IMR-90 (cell line): ENCODE data around the gene RYR3. TPM values are rescaled to one million over a fixed set of nuclear protein-coding genes. Genes with fewer than 3 reads are reported as not detected.

ENCODE experiments used
- ATAC-seq: fragments of 200-7000 bp; cut with Tn5 transposase; 2 replicates; pipeline ENCODE4 v1.9.1; 2020; ENCODE audit warnings: low read depth, mild to moderate bottlenecking, moderate library complexity
- BruUV-seq: library from RNA; stranded (reverse); fragments of 400-500 nt; replicated peaks from 2 replicates; lab custom pipeline; 2021; lab: Mats Ljungman, UMichigan
- CTCF ChIA-PET: fragments of 300-600 bp; formaldehyde crosslinking; extraction: SDS; loops from one replicate; lab custom pipeline; 2021; ENCODE audit warnings: antibody characterized with exemption; lab: Yijun Ruan, JAX
- POLR2A ChIA-PET: fragments of 300-600 bp; sonication (Branson Sonifier 250); formaldehyde crosslinking; loops from one replicate; lab custom pipeline; 2022; ENCODE audit warnings: antibody characterized with exemption; ENCODE audit not compliant: unreplicated experiment; lab: Charles Lee
- DNase-seq: peaks from one replicate; pipeline ENCODE4 v3.0.0; 2013
- H2AFZ ChIP-seq: replicated peaks from 2 replicates; pipeline ENCODE3; 2013; ENCODE audit warnings: low read length, mild to moderate bottlenecking; ENCODE audit not compliant: poor library complexity
- H2AK5ac ChIP-seq: 2 replicates; pipeline ENCODE4 v1.6.1; 2013; ENCODE audit warnings: low read depth, low read length, inconsistent platforms
- H2AK9ac ChIP-seq: replicated peaks from 2 replicates; pipeline ENCODE3; 2013; ENCODE audit warnings: mild to moderate bottlenecking, low read depth, low read length, moderate library complexity; ENCODE audit not compliant: poor library complexity
- H2BK120ac ChIP-seq: 2 replicates; pipeline ENCODE4 v1.6.1; 2013; ENCODE audit warnings: low read depth, low read length, inconsistent platforms
- H2BK15ac ChIP-seq: 3 replicates; pipeline ENCODE4 v1.6.1; 2013; ENCODE audit warnings: low read depth, low read length, inconsistent platforms
- H2BK20ac ChIP-seq: 2 replicates; pipeline ENCODE4 v1.6.1; 2013; ENCODE audit warnings: low read depth, mild to moderate bottlenecking, inconsistent platforms, low read length, moderate library complexity
- H2BK5ac ChIP-seq: 2 replicates; pipeline ENCODE4 v1.6.1; 2013; ENCODE audit warnings: mild to moderate bottlenecking, low read depth, low read length, inconsistent platforms; ENCODE audit not compliant: poor library complexity, severe bottlenecking
- H3K14ac ChIP-seq: replicated peaks from 2 replicates; pipeline ENCODE4 v1.6.1; 2013; ENCODE audit warnings: low read depth, low read length, inconsistent platforms
- H3K18ac ChIP-seq: 2 replicates; pipeline ENCODE4 v1.6.1; 2013; ENCODE audit warnings: low read depth, low read length, control low read depth
- H3K23ac ChIP-seq: 2 replicates; pipeline ENCODE4 v1.6.1; 2013; ENCODE audit warnings: low read depth, low read length, inconsistent platforms
- H3K27ac ChIP-seq: 2 replicates; pipeline ENCODE4 v1.5.1; 2013; ENCODE audit warnings: mild to moderate bottlenecking, control low read depth, low read length; ENCODE audit not compliant: insufficient read depth
- H3K27me3 ChIP-seq: 2 replicates; pipeline ENCODE4 v1.6.1; 2013; ENCODE audit warnings: low read length; ENCODE audit not compliant: control insufficient read depth, insufficient read depth
- H3K36me3 ChIP-seq: 2 replicates; pipeline ENCODE4 v1.6.1; 2013; ENCODE audit warnings: low read length, mixed read lengths; ENCODE audit not compliant: control insufficient read depth, insufficient read depth
- H3K4ac ChIP-seq: 2 replicates; pipeline ENCODE4 v1.6.1; 2013; ENCODE audit warnings: low read depth, low read length, inconsistent platforms
- H3K4me1 ChIP-seq: 2 replicates; pipeline ENCODE4 v1.6.1; 2013; ENCODE audit warnings: low read length, mixed read lengths; ENCODE audit not compliant: control insufficient read depth, insufficient read depth
- H3K4me2 ChIP-seq: 2 replicates; pipeline ENCODE4 v1.6.1; 2013; ENCODE audit warnings: low read depth, mild to moderate bottlenecking, control low read depth, low read length, moderate library complexity
- H3K4me3 ChIP-seq: 2 replicates; pipeline ENCODE4 v1.5.1; 2013; ENCODE audit warnings: low read depth, mild to moderate bottlenecking, control low read depth, low read length, moderate library complexity; ENCODE audit not compliant: insufficient read depth
- H3K56ac ChIP-seq: 2 replicates; pipeline ENCODE4 v1.6.1; 2013; ENCODE audit warnings: low read length, inconsistent platforms; ENCODE audit not compliant: insufficient read depth; ENCODE audit errors: extremely low read depth
- H3K79me1 ChIP-seq, 2 experiments: 2 replicates each; pipeline ENCODE4 v1.6.1; 2013; ENCODE audit warnings: low read length in 2 of 2, inconsistent platforms in 1 of 2, low read depth in 1 of 2
- H3K9ac ChIP-seq: 2 replicates; pipeline ENCODE4 v1.6.1; 2013; ENCODE audit warnings: low read depth, low read length, control low read depth
- H3K9me1 ChIP-seq: 2 replicates; pipeline ENCODE4 v1.6.1; 2013; ENCODE audit warnings: low read length, inconsistent platforms; ENCODE audit not compliant: insufficient read depth
- H3K9me3 ChIP-seq: 2 replicates; pipeline ENCODE4 v1.6.1; 2013; ENCODE audit warnings: low read length; ENCODE audit not compliant: control insufficient read depth, insufficient read depth
- H4K20me1 ChIP-seq: 2 replicates; pipeline ENCODE4 v1.6.1; 2013; ENCODE audit warnings: low read length, inconsistent platforms; ENCODE audit not compliant: insufficient read depth
- H4K5ac ChIP-seq: 2 replicates; pipeline ENCODE4 v1.6.1; 2013; ENCODE audit warnings: mild to moderate bottlenecking, low read depth, low read length, control low read depth
- H4K8ac ChIP-seq, 2 experiments: 2 replicates each; pipeline ENCODE4 v1.6.1; 2013; ENCODE audit warnings: low read depth in 2 of 2, low read length in 2 of 2, control low read depth in 1 of 2, inconsistent platforms in 1 of 2
- H4K91ac ChIP-seq: 2 replicates; pipeline ENCODE4 v1.6.1; 2013; ENCODE audit warnings: low read depth, low read length, inconsistent platforms; ENCODE audit not compliant: insufficient read depth
- BHLHE40 ChIP-seq: fragments of 150-350 bp; IDR thresholded peaks from 2 replicates; pipeline ENCODE4 v1.6.1; 2016; ENCODE audit warnings: mild to moderate bottlenecking, low read depth, low read length
- CEBPB ChIP-seq: IDR thresholded peaks from 2 replicates; pipeline ENCODE4 v1.6.1; 2012; ENCODE audit warnings: low read depth, low read length, improper control_type of control experiment
- CHD1 ChIP-seq: IDR thresholded peaks from 2 replicates; pipeline ENCODE4 v1.6.1; 2012; ENCODE audit warnings: low read depth, low read length, improper control_type of control experiment
- FOS ChIP-seq: fragments of 150-350 bp; IDR thresholded peaks from 2 replicates; pipeline ENCODE4 v1.6.1; 2016; ENCODE audit warnings: low read depth, low read length
- MAFK ChIP-seq: IDR thresholded peaks from 2 replicates; pipeline ENCODE4 v1.6.1; 2012; ENCODE audit warnings: low read depth, low read length, improper control_type of control experiment
- MAZ ChIP-seq: IDR thresholded peaks from 2 replicates; pipeline ENCODE4 v1.6.1; 2012; ENCODE audit warnings: low read depth, mild to moderate bottlenecking, low read length, improper control_type of control experiment, moderate library complexity, borderline replicate concordance
- MXI1 ChIP-seq: IDR thresholded peaks from 2 replicates; pipeline ENCODE4 v1.6.1; 2012; ENCODE audit warnings: low read depth, mild to moderate bottlenecking, low read length, moderate library complexity, borderline replicate concordance
- NFE2L2 ChIP-seq: fragments of 150-350 bp; IDR thresholded peaks from 2 replicates; pipeline ENCODE4 v1.6.1; 2016; ENCODE audit warnings: low read depth, mild to moderate bottlenecking, low read length
- POLR2A ChIP-seq: IDR thresholded peaks from 2 replicates; pipeline ENCODE4 v1.6.1; 2012; ENCODE audit warnings: mild to moderate bottlenecking, low read depth, low read length
- RAD21 ChIP-seq: IDR thresholded peaks from 2 replicates; pipeline ENCODE4 v1.6.1; 2012; ENCODE audit warnings: low read length, improper control_type of control experiment
- RCOR1 ChIP-seq: IDR thresholded peaks from 2 replicates; pipeline ENCODE4 v1.6.1; 2012; ENCODE audit warnings: mild to moderate bottlenecking, low read length, improper control_type of control experiment; ENCODE audit not compliant: insufficient replicate concordance
- RFX5 ChIP-seq: IDR thresholded peaks from 2 replicates; pipeline ENCODE4 v1.8.0; 2012; ENCODE audit warnings: low read depth, mild to moderate bottlenecking, low read length, moderate library complexity
- SMC3 ChIP-seq: fragments of 150-350 bp; IDR thresholded peaks from 2 replicates; pipeline ENCODE4 v1.6.1; 2016; ENCODE audit warnings: low read depth, mild to moderate bottlenecking, antibody characterized with exemption, low read length, moderate library complexity
- WGBS, 2 experiments: methylation state at CpG; one replicate each; pipeline versions ENCODE4 v1.1.5 to v1.1.7; 2013; ENCODE audit warnings: missing lambda C conversion rate in 2 of 2; ENCODE audit not compliant: insufficient read length in 1 of 2; ENCODE audit errors: extremely low coverage in 2 of 2; 5-methylcytosine and 5-hydroxymethylcytosine counted together
- dilution Hi-C: fragments of 300-500 bp; cut with HindIII; formaldehyde crosslinking; loops from one replicate; pipeline ENCODE4 v1.14.3; 2018; ENCODE audit warnings: low sequenced_read_pairs; ENCODE audit not compliant: unreplicated experiment
- in situ Hi-C: fragments of 300-500 bp; cut with MboI; formaldehyde crosslinking; loops from 3 replicates; pipeline ENCODE4 v1.14.3; 2019; ENCODE audit warnings: low sequenced_read_pairs, inconsistent platforms, mixed read lengths
- intact Hi-C: fragments of 100-400 bp; cut with micrococcal nuclease; formaldehyde crosslinking; loops from 2 replicates; pipeline ENCODE4 v1.10.0; 2022
- polyA plus RNA-seq, 3 experiments: library from polyadenylated mRNA; depleted of rRNA; stranded (reverse); fragments of >200 nt; gene quantifications; 2 replicates each; pipeline ENCODE4 v1.2.3, GENCODE V29; 2012; ENCODE audit warnings: low replicate concordance in 1 of 3
- total RNA-seq: library from RNA; depleted of rRNA; stranded (reverse); fragments of >200 nt; gene quantifications from 2 replicates; pipeline ENCODE4 v1.2.3, GENCODE V29; 2012
- TF ChIP-seq, protein P1 (sequence below): fragments of 150-350 bp; IDR thresholded peaks from 2 replicates; pipeline ENCODE4 v1.6.1; 2016; ENCODE audit warnings: low read depth, mild to moderate bottlenecking, low read length, moderate library complexity, borderline replicate concordance
- TF ChIP-seq, protein P2 (sequence below): conservative IDR thresholded peaks from 2 replicates; pipeline ENCODE4 v1.5.1; 2012; ENCODE audit warnings: mild to moderate bottlenecking, low read depth, low read length, improper control_type of control experiment
- TF ChIP-seq, protein P3 (sequence below): fragments of 150-350 bp; IDR thresholded peaks from 2 replicates; pipeline ENCODE4 v1.6.1; 2017; ENCODE audit warnings: mild to moderate bottlenecking, antibody characterized with exemption, low read length, low read depth

The RYR3 gene
- total and polyA plus RNA-seq, 2 of the 4 experiments (the other 2 are of a cell fraction): 0.18 TPM; not detected in 1

DNA sequence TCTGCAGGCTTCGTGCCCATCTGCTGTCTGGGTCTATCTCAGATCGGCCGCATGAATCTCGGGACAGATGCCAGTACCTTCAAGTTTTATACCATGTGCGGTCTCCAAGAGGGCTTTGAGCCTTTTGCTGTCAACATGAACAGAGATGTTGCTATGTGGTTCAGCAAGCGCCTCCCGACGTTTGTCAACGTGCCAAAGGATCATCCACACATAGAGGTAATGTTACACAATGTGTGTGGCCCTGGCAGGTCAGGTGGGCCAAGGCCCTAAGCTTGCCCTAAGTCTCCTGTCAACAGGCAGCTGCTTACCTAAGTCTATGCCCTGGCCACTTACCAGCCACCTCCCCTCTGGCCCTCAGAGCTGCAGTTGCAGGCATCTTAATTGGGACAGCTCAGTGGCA, 333.5 kb downstream of the RYR3 start:
- intact Hi-C loops: no loop called here
- POLR2A ChIA-PET: no interaction called here
- Histone ChIP-seq H2AFZ (no peak overlapping the region), H3K9ac (no peak overlapping the region), H3K4me2 (no peak overlapping the region), H3K4ac (no peak overlapping the region), H3K27me3 (peaks cover 7% of the 10 kb centered on the region), H3K27ac (no peak overlapping the region), H3K9me1 (no peaks in the 10 kb centered on the region), H3K79me1 (no peaks in the 10 kb centered on the region), H4K20me1 (no peaks in the 10 kb centered on the region), H3K18ac (no peak overlapping the region), H4K91ac (no peak overlapping the region), H3K23ac (no peak overlapping the region), H3K9me3 (no peaks in the 10 kb centered on the region), H2AK5ac (no peak overlapping the region), H3K56ac (no peak overlapping the region), H4K5ac (no peak overlapping the region), H2BK15ac (no peak overlapping the region), H3K36me3 (no peaks in the 10 kb centered on the region), H3K14ac (no peak overlapping the region), H2BK5ac (no peak overlapping the region), H2AK9ac (no peak overlapping the region), H3K4me1 (no peaks in the 10 kb centered on the region), H2BK120ac (no peak overlapping the region), H3K4me3 (no peak overlapping the region), H4K8ac (no peak overlapping the region), H2BK20ac (no peak overlapping the region)
- no peak for ATAC-seq
- CTCF ChIA-PET: no interaction called here
- TF ChIP-seq, protein P1, sequence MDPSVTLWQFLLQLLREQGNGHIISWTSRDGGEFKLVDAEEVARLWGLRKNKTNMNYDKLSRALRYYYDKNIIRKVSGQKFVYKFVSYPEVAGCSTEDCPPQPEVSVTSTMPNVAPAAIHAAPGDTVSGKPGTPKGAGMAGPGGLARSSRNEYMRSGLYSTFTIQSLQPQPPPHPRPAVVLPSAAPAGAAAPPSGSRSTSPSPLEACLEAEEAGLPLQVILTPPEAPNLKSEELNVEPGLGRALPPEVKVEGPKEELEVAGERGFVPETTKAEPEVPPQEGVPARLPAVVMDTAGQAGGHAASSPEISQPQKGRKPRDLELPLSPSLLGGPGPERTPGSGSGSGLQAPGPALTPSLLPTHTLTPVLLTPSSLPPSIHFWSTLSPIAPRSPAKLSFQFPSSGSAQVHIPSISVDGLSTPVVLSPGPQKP: no peak
- TF ChIP-seq CHD1 (no peak), MXI1 (no peak), SMC3 (no peak), RCOR1 (no peak), NFE2L2 (no peak), BHLHE40 (no peak), CEBPB (no peak), MAZ (no peak), RFX5 (no peak), MAFK (no peak), POLR2A (no peak), FOS (no peak), RAD21 (no peak)
- TF ChIP-seq, protein P2, sequence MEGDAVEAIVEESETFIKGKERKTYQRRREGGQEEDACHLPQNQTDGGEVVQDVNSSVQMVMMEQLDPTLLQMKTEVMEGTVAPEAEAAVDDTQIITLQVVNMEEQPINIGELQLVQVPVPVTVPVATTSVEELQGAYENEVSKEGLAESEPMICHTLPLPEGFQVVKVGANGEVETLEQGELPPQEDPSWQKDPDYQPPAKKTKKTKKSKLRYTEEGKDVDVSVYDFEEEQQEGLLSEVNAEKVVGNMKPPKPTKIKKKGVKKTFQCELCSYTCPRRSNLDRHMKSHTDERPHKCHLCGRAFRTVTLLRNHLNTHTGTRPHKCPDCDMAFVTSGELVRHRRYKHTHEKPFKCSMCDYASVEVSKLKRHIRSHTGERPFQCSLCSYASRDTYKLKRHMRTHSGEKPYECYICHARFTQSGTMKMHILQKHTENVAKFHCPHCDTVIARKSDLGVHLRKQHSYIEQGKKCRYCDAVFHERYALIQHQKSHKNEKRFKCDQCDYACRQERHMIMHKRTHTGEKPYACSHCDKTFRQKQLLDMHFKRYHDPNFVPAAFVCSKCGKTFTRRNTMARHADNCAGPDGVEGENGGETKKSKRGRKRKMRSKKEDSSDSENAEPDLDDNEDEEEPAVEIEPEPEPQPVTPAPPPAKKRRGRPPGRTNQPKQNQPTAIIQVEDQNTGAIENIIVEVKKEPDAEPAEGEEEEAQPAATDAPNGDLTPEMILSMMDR: no peak
- TF ChIP-seq, protein P3, sequence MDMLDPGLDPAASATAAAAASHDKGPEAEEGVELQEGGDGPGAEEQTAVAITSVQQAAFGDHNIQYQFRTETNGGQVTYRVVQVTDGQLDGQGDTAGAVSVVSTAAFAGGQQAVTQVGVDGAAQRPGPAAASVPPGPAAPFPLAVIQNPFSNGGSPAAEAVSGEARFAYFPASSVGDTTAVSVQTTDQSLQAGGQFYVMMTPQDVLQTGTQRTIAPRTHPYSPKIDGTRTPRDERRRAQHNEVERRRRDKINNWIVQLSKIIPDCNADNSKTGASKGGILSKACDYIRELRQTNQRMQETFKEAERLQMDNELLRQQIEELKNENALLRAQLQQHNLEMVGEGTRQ: no peak
- in situ Hi-C loops: no loop called here
- no CpG with 5 or more reads among the region's 9 CpGs for WGBS, 2 experiments
- BruUV-seq: no TSS peak
- dilution Hi-C loops: no loop called here
- no peak for DNase-seq
